Common myeloid progenitor, CD34-positive (primary cell): ENCODE measurements around the gene CEP76.
"Not testable (repeated sequence)": the region's sequence is repeated elsewhere in the genome, so short reads cannot be mapped to it uniquely, and the experiment has no call there.

ENCODE experiments used
- CTCF ChIA-PET: fragments of 350-600 bp; sonication (Branson Sonifier 250); formaldehyde crosslinking; loops from one replicate; lab custom pipeline; 2021; ENCODE audit warnings: antibody characterized with exemption; lab: Charles Lee
- POLR2A ChIA-PET: fragments of 350-600 bp; sonication (Branson Sonifier 250); formaldehyde crosslinking; loops from one replicate; lab custom pipeline; 2021; ENCODE audit warnings: antibody characterized with exemption; lab: Charles Lee
- DNase-seq, 3 donors: peaks; one replicate each; pipeline versions ENCODE4 v3.0.0 to v3.0.0-alpha.2; 2013
- H3K27ac ChIP-seq, 2 experiments: 1 replicate in 1 of 2; 2 replicates in 1 of 2; pipeline ENCODE4 v1.7.0; 2013; ENCODE audit warnings: inconsistent platforms in 2 of 2, low read length in 2 of 2, mild to moderate bottlenecking in 2 of 2, low read depth in 1 of 2, moderate library complexity in 1 of 2; ENCODE audit not compliant: severe bottlenecking in 2 of 2, insufficient read depth in 1 of 2, poor library complexity in 1 of 2
- H3K27me3 ChIP-seq, 5 experiments: replicated peaks in 2 of 5; 1 replicate in 3 of 5; 2 replicates in 2 of 5; pipeline versions ENCODE4 v1.6.1 to v1.7.0; 2013; ENCODE audit warnings: low read length in 4 of 5, mild to moderate bottlenecking in 2 of 5, moderate library complexity in 2 of 5, inconsistent platforms in 1 of 5; ENCODE audit not compliant: insufficient read depth in 5 of 5, control insufficient read depth in 4 of 5
- H3K36me3 ChIP-seq, 4 experiments: 1 replicate in 2 of 4; 2 replicates in 2 of 4; pipeline versions ENCODE4 v1.6.1 to v1.7.0; 2013; ENCODE audit warnings: low read length in 3 of 4, control low read depth in 1 of 4, mild to moderate bottlenecking in 1 of 4; ENCODE audit not compliant: control insufficient read depth in 4 of 4, insufficient read depth in 4 of 4
- H3K4me1 ChIP-seq, 4 experiments: 1 replicate in 3 of 4; 2 replicates in 1 of 4; pipeline versions ENCODE4 v1.6.1 to v1.7.1; 2013; ENCODE audit warnings: low read length in 3 of 4, mild to moderate bottlenecking in 3 of 4, control low read depth in 1 of 4, inconsistent platforms in 1 of 4, moderate library complexity in 1 of 4; ENCODE audit not compliant: control insufficient read depth in 4 of 4, insufficient read depth in 4 of 4; ENCODE audit errors: control extremely low read depth in 1 of 4
- H3K4me3 ChIP-seq, 7 experiments: 1 replicate in 4 of 7; 2 replicates in 3 of 7; pipeline versions ENCODE4 v1.5.1 to v1.7.0; 2013; ENCODE audit warnings: mild to moderate bottlenecking in 7 of 7, low read length in 6 of 7, moderate library complexity in 6 of 7, inconsistent platforms in 2 of 7, low read depth in 2 of 7, control low read depth in 1 of 7; ENCODE audit not compliant: insufficient read depth in 4 of 7, control insufficient read depth in 1 of 7; ENCODE audit errors: extremely low read depth in 1 of 7
- H3K9me3 ChIP-seq, 5 experiments: 1 replicate in 4 of 5; 2 replicates in 1 of 5; pipeline versions ENCODE4 v1.6.1 to v1.7.1; 2013; ENCODE audit warnings: low read length in 4 of 5, mild to moderate bottlenecking in 2 of 5, inconsistent platforms in 1 of 5, low read depth in 1 of 5, moderate library complexity in 1 of 5; ENCODE audit not compliant: control insufficient read depth in 4 of 5, insufficient read depth in 2 of 5; ENCODE audit errors: control extremely low read depth in 1 of 5
- WGBS: methylation state at CpG from one replicate; pipeline ENCODE4 v1.1.5; 2013; ENCODE audit not compliant: insufficient coverage; 5-methylcytosine and 5-hydroxymethylcytosine counted together

Gene CEP76

DNA sequence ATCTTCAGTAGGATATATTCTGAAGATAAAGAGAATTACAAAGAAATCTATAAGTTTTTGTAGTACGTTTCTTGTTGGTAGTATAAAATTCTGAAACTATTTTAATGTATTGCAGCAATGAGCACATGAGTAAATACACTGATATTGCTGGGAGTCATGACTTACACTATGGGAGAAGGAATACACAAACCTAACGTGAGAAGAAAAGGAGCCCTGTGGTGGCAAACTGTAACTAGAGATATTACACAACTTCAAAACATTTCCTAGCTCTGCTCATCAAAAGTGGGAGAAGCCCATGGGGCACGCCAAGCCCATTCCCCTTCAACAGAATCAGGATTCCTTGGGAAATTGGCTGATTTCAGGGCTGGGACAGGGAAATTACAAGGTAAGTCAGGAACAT is 65.1 kb downstream of the CEP76 start:
- H3K4me1 ChIP-seq, result no peaks in the 10 kb centered on the region
- CTCF ChIA-PET, result interaction anchor here (0.8 kb wide), 1 partner anchor 16 kb away, joined by 3 read pairs; no protein-coding TSS in a partner anchor
- H3K27ac ChIP-seq, result no peak overlapping the region
- no peak for DNase-seq
- WGBS, result 100% methylated on average over 1 of the region's 3 CpGs
- H3K4me3 ChIP-seq, result no peak overlapping the region
- no peaks in the 10 kb centered on the region for H3K27me3 ChIP-seq
- H3K9me3 ChIP-seq, result no peaks in the 10 kb centered on the region
- H3K36me3 ChIP-seq, result peaks cover 0 to 2% (median 0%) of the 10 kb centered on the region in 4 experiments
- POLR2A ChIA-PET, result no interaction called here

DNA sequence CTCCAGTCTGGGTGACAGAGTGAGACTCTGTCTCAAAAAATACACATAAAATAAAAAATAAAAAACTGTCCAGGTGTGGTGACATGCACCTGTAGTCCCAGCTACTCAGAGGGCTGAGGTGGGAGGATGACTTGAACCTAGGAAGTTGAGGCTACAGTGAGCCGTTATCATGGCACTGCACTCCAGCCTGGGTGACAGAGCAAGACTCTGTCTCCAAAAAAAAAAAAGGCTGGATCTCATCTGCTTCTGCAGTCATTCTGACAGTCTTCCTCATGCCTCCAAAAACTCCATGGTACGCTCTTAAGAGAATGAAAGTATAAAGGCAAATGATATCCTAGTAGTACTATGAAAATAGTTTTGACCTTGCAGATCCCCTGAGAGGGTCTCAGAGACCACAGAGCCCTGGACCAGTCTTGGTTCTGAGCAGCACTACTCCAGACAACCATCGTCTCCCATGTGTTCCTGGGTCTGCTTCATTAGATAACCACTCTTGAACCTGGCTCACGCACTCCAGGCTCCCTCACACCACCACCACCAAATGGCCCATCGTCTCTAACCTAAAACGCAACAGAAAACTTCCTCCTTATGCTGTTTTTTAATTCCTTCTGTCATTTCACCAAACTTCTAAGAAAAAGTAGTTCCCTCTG is 70.6 kb downstream of the CEP76 start:
- 64% methylated on average over 5 of the region's 6 CpGs for WGBS
- no peaks in the 10 kb centered on the region for H3K27me3 ChIP-seq
- no peak for DNase-seq
- no peak overlapping the region for H3K27ac ChIP-seq
- no peak overlapping the region for H3K4me3 ChIP-seq
- no peaks in the 10 kb centered on the region for H3K9me3 ChIP-seq
- CTCF ChIA-PET, result no interaction called here
- H3K36me3 ChIP-seq, result no peaks in the 10 kb centered on the region
- POLR2A ChIA-PET, result no interaction called here
- H3K4me1 ChIP-seq, result peaks cover 0 to 9% (median 2%) of the 10 kb centered on the region in 4 experiments

DNA sequence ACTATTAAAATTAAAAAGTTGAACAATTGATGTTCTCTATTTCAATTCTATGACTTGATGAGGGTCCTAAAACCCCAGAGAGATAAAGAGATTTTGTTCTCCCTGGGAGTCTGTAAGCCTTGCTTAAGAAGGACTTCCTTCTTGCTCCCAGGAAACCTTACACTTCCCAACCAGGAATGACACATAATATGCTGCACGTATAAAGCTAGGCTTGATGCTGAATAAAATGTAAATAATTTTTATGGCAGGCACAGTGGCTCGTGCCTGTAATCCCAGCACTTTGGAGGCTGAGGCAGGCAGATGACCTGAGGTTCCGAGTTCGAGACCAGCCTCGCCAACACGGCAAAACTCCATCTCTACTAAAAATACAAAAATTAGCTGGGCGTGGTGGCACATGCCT is 72.4 kb downstream of the CEP76 start:
- POLR2A ChIA-PET, result interaction anchor here (0.5 to 1.2 kb wide), 2 partner anchors 41 to 254 kb away, joined by 3 read pairs; no protein-coding TSS in a partner anchor
- Histone ChIP-seq H3K27ac (no peak overlapping the region), H3K4me1 (peaks cover 0 to 9% (median 2%) of the 10 kb centered on the region in 4 experiments), H3K36me3 (no peaks in the 10 kb centered on the region), H3K27me3 (no peaks in the 10 kb centered on the region), H3K9me3 (no peaks in the 10 kb centered on the region), H3K4me3 (no peak overlapping the region)
- DNase-seq, result no peak
- no CpG with 5 or more reads among the region's 7 CpGs for WGBS
- CTCF ChIA-PET, result interaction anchor here (1.4 kb wide), 1 partner anchor 90 kb away, joined by 3 read pairs; no protein-coding TSS in a partner anchor

DNA sequence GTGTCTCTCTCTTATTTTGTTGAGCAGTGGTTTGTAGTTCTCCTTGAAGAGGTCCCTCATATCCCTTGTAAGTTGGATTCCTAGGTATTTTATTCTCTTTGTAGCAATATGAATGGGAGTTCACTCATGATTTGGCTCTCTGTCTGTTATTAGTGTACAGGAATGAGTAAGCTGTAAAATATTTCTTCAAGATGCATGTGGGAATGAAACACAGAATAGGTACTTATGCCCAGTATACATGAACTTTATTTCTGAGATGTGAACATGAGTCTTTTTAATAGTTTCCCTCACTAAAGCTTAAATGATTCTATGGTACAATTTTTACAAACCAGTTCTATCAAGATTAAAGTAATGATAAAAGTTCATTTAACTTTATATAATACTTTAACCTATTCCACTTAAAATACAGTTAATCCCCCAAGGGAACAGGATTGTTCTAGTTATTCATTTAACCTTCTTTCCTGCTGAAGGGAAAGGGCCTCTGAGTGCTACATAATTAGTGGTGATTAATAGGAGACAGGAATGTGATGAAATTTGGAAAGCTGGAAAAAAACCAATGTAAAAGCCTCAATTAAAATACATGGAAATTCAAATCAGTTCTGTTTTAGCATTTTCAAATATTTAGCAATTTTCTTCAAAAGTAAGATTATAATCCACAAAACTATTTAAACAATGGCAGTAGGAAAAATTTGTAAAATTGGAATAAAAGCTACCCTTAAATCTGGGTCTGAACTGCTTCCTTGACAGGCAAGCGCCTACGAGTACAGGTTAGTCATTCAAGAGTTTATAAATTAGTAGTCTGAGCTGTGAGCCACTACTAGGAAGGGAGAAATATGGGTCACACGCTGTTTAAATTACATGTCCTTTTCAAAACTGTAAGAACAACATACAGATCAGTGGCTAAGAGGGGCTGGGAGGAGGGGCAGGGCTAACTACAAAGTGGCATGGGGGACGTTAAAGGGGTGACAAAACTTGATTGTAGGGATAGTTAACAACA is 73.5 kb downstream of the CEP76 start:
- Histone ChIP-seq H3K36me3 (no peaks in the 10 kb centered on the region), H3K9me3 (no peaks in the 10 kb centered on the region), H3K4me3 (no peak overlapping the region), H3K27ac (no peak overlapping the region), H3K4me1 (peaks cover 0 to 9% (median 2%) of the 10 kb centered on the region in 4 experiments), H3K27me3 (no peaks in the 10 kb centered on the region)
- WGBS, result no CpG with 5 or more reads among the region's 4 CpGs
- CTCF ChIA-PET, result interaction anchor here (0.8 kb wide), 1 partner anchor 13 kb away, joined by 3 read pairs; no protein-coding TSS in a partner anchor
- DNase-seq, result no peak
- POLR2A ChIA-PET, result interaction anchor here (0.5 kb wide), 1 partner anchor 22 kb away, joined by 3 read pairs; no protein-coding TSS in a partner anchor

DNA sequence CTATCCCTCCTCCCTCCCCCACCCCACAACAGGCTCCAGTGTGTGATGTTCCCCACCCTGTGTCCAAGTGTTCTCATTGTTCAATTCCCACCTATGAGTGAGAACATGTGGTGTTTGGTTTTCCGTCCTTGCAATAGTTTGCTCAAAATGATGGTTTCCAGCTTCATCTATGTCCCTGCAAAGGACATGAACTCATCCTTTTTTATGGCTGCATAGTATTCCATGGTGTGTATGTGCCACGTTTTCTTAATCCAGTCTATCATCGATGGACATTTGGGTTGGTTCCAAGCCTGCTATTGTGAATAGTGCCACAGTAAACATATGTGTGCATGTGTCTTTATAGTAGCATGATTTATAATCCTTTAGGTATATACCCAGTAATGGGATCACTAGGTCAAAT is 75.3 kb downstream of the CEP76 start:
- WGBS, result 100% methylated on average over 2 of the region's 3 CpGs
- H3K36me3 ChIP-seq, H3K27ac ChIP-seq, POLR2A ChIA-PET, H3K27me3 ChIP-seq, H3K4me3 ChIP-seq, H3K4me1 ChIP-seq, H3K9me3 ChIP-seq, DNase-seq: not testable (repeated sequence)
- CTCF ChIA-PET, result interaction anchor here (1.2 kb wide), 1 partner anchor 13 kb away, joined by 3 read pairs; no protein-coding TSS in a partner anchor

DNA sequence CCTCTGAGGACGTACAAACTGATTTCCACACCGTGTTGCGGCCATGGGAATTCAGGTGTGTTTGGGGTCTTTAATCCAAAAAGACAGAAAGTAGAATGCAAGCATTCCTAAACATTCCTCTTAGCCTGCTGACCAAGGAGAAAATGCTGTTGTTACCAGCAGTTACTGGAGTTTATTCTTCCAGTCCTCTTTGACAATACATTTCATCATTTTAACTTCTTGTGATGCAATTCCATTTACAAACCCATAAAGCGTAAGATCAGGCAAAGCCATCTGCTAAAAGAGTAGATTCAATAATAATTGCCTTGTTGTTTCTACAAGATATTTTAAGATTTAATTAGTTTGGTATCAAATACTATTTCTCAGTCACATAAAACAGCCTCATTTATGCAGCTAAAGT is 77.3 kb downstream of the CEP76 start:
- WGBS, result 100% methylated on average over 3 of the region's 4 CpGs
- CTCF ChIA-PET, result no interaction called here
- Histone ChIP-seq H3K4me3 (no peak overlapping the region), H3K4me1 (no peaks in the 10 kb centered on the region), H3K36me3 (no peaks in the 10 kb centered on the region), H3K9me3 (no peaks in the 10 kb centered on the region), H3K27me3 (no peaks in the 10 kb centered on the region), H3K27ac (no peak overlapping the region)
- no peak for DNase-seq
- POLR2A ChIA-PET, result no interaction called here
